Thoracic aorta (tissue), 2 donors: Measurements from ENCODE around the gene C5orf34. TPM values are rescaled to one million over a fixed set of nuclear protein-coding genes. Genes with fewer than 3 reads are reported as not detected.
"Not testable (repeated sequence)": the region's sequence is repeated elsewhere in the genome, so short reads cannot be mapped to it uniquely, and the experiment has no call there.

Experiments used
- ATAC-seq: fragments of 150-250 bp; one replicate; pipeline ENCODE4 v1.8.0; 2017; ENCODE audit warnings: low read depth; ENCODE audit not compliant: insufficient number of reproducible peaks, low FRiP score
- DNase-seq: peaks from one replicate; pipeline ENCODE4 v3.0.0-alpha.2; 2020; ENCODE audit warnings: low spot score
- H3K27ac ChIP-seq, 2 donors: fragments of 200-600 bp; sonication (generic); 1 replicate in 1 of 2; 2 replicates in 1 of 2; pipeline ENCODE4 v1.5.1; 2016; ENCODE audit warnings: mild to moderate bottlenecking in 2 of 2, moderate library complexity in 2 of 2
- H3K27me3 ChIP-seq: fragments of 200-600 bp; sonication (generic); replicated peaks from 2 replicates; pipeline ENCODE4 v1.6.0; 2016; ENCODE audit warnings: mild to moderate bottlenecking; ENCODE audit not compliant: insufficient read depth
- H3K36me3 ChIP-seq: fragments of 200-600 bp; sonication (generic); one replicate; pipeline ENCODE4 v1.5.1; 2016
- H3K4me1 ChIP-seq, 2 donors: fragments of 200-600 bp; sonication (generic); 1 replicate in 1 of 2; 2 replicates in 1 of 2; pipeline versions ENCODE4 v1.5.1 to v1.6.0; 2016; ENCODE audit warnings: low read depth in 2 of 2, mild to moderate bottlenecking in 1 of 2; ENCODE audit not compliant: control insufficient read depth in 1 of 2
- H3K4me3 ChIP-seq: fragments of 200-600 bp; sonication (generic); 2 replicates; pipeline ENCODE4 v1.5.1; 2016; ENCODE audit warnings: mild to moderate bottlenecking
- H3K9me3 ChIP-seq: fragments of 200-600 bp; sonication (generic); 2 replicates; pipeline ENCODE4 v1.5.1; 2016
- CTCF ChIP-seq: fragments of 200-600 bp; sonication (generic); IDR thresholded peaks from one replicate; pipeline ENCODE4 v1.5.1; 2019; ENCODE audit warnings: antibody characterized with exemption
- total RNA-seq, 2 donors: library from RNA; depleted of rRNA; stranded (reverse); fragments of >200 nt; gene quantifications; one replicate each; pipeline versions ENCODE4 v1.1.0 to v1.2.3, GENCODE V29; 2016

The C5orf34 gene
- total RNA-seq, 2 donors from 2014 or later, result 0.85 to 3.0 TPM

- DNase-seq (no peak), ATAC-seq (no peak)
- TF ChIP-seq CTCF, result no peak
- Histone ChIP-seq H3K9me3 (no peaks in the 10 kb centered on the region), H3K27me3 (no peaks in the 10 kb centered on the region), H3K36me3 (peaks cover 6% of the 10 kb centered on the region), H3K27ac (no peak overlapping the region), H3K4me1 (peaks cover 21 to 45% of the 10 kb centered on the region in 2 donors), H3K4me3 (no peak overlapping the region)
Measured at GRCh38 chr5:43551731-43552130, 36.8 kb upstream of the C5orf34 start.

GRCh38 chr5:43549272-43549671, 34.3 kb upstream of the C5orf34 start:
- not testable (repeated sequence) for H3K27ac ChIP-seq, ATAC-seq, H3K27me3 ChIP-seq, DNase-seq, H3K9me3 ChIP-seq, H3K4me3 ChIP-seq
- H3K36me3 ChIP-seq, result peaks cover 25% of the 10 kb centered on the region
- H3K4me1 ChIP-seq, result peaks cover 7 to 27% of the 10 kb centered on the region in 2 donors

GRCh38 chr5:43548358-43548757, 33.4 kb upstream of the C5orf34 start:
- Histone ChIP-seq H3K36me3 (peaks cover 25% of the 10 kb centered on the region), H3K27ac (no peak overlapping the region), H3K27me3 (no peaks in the 10 kb centered on the region), H3K4me3 (no peak overlapping the region), H3K9me3 (no peaks in the 10 kb centered on the region), H3K4me1 (peaks cover 0 to 21% of the 10 kb centered on the region in 2 donors)
- DNase-seq (no peak), ATAC-seq (no peak)
- no peak for TF ChIP-seq CTCF

- Histone ChIP-seq H3K4me1 (peaks cover 0 to 13% of the 10 kb centered on the region in 2 donors), H3K9me3 (no peaks in the 10 kb centered on the region), H3K36me3 (peaks cover 30% of the 10 kb centered on the region), H3K27me3 (no peaks in the 10 kb centered on the region), H3K4me3 (no peak overlapping the region), H3K27ac (no peak overlapping the region)
- DNase-seq, result no peak
- TF ChIP-seq CTCF, result no peak
- ATAC-seq, result no peak
Measured at GRCh38 chr5:43547532-43547931, 32.6 kb upstream of the C5orf34 start.

- H3K4me1 ChIP-seq, result peaks cover 0 to 3% of the 10 kb centered on the region in 2 donors
- no peaks in the 10 kb centered on the region for H3K9me3 ChIP-seq
- no peak for TF ChIP-seq CTCF
- H3K27me3 ChIP-seq, result no peaks in the 10 kb centered on the region
- DNase-seq, result no peak
- no peak overlapping the region for H3K4me3 ChIP-seq
- H3K36me3 ChIP-seq, result peaks cover 39% of the 10 kb centered on the region
- no peak overlapping the region for H3K27ac ChIP-seq
- ATAC-seq, result no peak
Measured at GRCh38 chr5:43543434-43543833, 28.5 kb upstream of the C5orf34 start.

GRCh38 chr5:43540746-43541145, 25.8 kb upstream of the C5orf34 start:
- TF ChIP-seq CTCF, result no peak
- Histone ChIP-seq H3K27me3 (no peaks in the 10 kb centered on the region), H3K9me3 (no peaks in the 10 kb centered on the region), H3K36me3 (peaks cover 35% of the 10 kb centered on the region), H3K4me1 (peaks cover 0 to 3% of the 10 kb centered on the region in 2 donors), H3K27ac (no peak overlapping the region), H3K4me3 (no peak overlapping the region)
- ATAC-seq, result no peak
- no peak for DNase-seq
